CD4-positive, alpha-beta memory T cell (primary cell): Measurements from ENCODE around the gene RIPOR1. TPM values are rescaled to one million over a fixed set of nuclear protein-coding genes. Genes with fewer than 3 reads are reported as not detected.

Experiments used
- CTCF ChIA-PET: fragments of 350-600 bp; sonication (Branson Sonifier 250); formaldehyde crosslinking; loops from one replicate; lab custom pipeline; 2021; ENCODE audit warnings: inconsistent platforms; ENCODE audit not compliant: partially characterized antibody; lab: Charles Lee
- POLR2A ChIA-PET: fragments of 350-600 bp; sonication (Branson Sonifier 250); formaldehyde crosslinking; loops from one replicate; lab custom pipeline; 2021; ENCODE audit not compliant: partially characterized antibody; lab: Charles Lee
- DNase-seq, 5 donors: peaks; one replicate each; pipeline versions ENCODE4 v3.0.0 to v3.0.0-alpha.2; 2020 to 2022; ENCODE audit warnings: mixed read lengths in 1 of 5
- H3K27ac ChIP-seq: one replicate; pipeline ENCODE4 v1.7.0; 2013; ENCODE audit warnings: low read depth, low read length
- H3K27me3 ChIP-seq: 2 replicates; pipeline ENCODE4 v1.7.0; 2013; ENCODE audit warnings: mild to moderate bottlenecking, low read length, moderate library complexity; ENCODE audit not compliant: insufficient read depth
- H3K36me3 ChIP-seq: 2 replicates; pipeline ENCODE4 v1.7.0; 2013; ENCODE audit warnings: mild to moderate bottlenecking, low read length, moderate library complexity; ENCODE audit not compliant: insufficient read depth
- H3K4me1 ChIP-seq: 2 replicates; pipeline ENCODE4 v1.7.0; 2013; ENCODE audit warnings: mild to moderate bottlenecking, low read length, moderate library complexity; ENCODE audit not compliant: insufficient read depth
- H3K4me3 ChIP-seq, 2 donors: one replicate each; pipeline ENCODE4 v1.7.0; 2013; ENCODE audit warnings: low read length in 2 of 2, mild to moderate bottlenecking in 1 of 2
- H3K9me3 ChIP-seq, 2 donors: one replicate each; pipeline ENCODE4 v1.7.0; 2013; ENCODE audit warnings: low read length in 2 of 2, control low read depth in 1 of 2; ENCODE audit not compliant: control insufficient read depth in 1 of 2
- H3K27ac Mint-ChIP-seq, 7 donors: one replicate each; pipeline ENCODE4 v1.8.0; 2020 to 2021; ENCODE audit warnings: mixed read lengths in 7 of 7, mild to moderate bottlenecking in 6 of 7, inconsistent platforms in 3 of 7, moderate library complexity in 3 of 7
- H3K27me3 Mint-ChIP-seq, 2 donors: one replicate each; pipeline ENCODE4 v1.8.0; 2020 to 2021; ENCODE audit warnings: mixed read lengths in 2 of 2
- H3K36me3 Mint-ChIP-seq, 2 donors: one replicate each; pipeline ENCODE4 v1.8.0; 2020 to 2021; ENCODE audit warnings: mixed read lengths in 2 of 2, inconsistent platforms in 1 of 2, mild to moderate bottlenecking in 1 of 2
- H3K4me1 Mint-ChIP-seq, 4 donors: one replicate each; pipeline ENCODE4 v1.8.0; 2020 to 2021; ENCODE audit warnings: mixed read lengths in 4 of 4, mild to moderate bottlenecking in 1 of 4
- H3K4me3 Mint-ChIP-seq, 8 donors: one replicate each; pipeline ENCODE4 v1.8.0; 2020 to 2021; ENCODE audit warnings: mixed read lengths in 8 of 8, mild to moderate bottlenecking in 7 of 8, moderate library complexity in 6 of 8, inconsistent platforms in 3 of 8
- H3K9me3 Mint-ChIP-seq, 8 donors: one replicate each; pipeline ENCODE4 v1.8.0; 2020 to 2021; ENCODE audit warnings: mixed read lengths in 8 of 8, mild to moderate bottlenecking in 5 of 8, inconsistent platforms in 3 of 8, moderate library complexity in 1 of 8
- intact Hi-C: fragments of 100-400 bp; cut with micrococcal nuclease; formaldehyde crosslinking; loops from one replicate; pipeline ENCODE4 v1.15.1; 2023
- polyA plus RNA-seq, 2 donors: library from polyadenylated mRNA; unstranded; fragments of 300-500 nt; fragmentation: Illumina TruSeq; gene quantifications; one replicate each; pipeline ENCODE4 v1.2.3, GENCODE V29; 2021
- total RNA-seq, 2 experiments: library from RNA; stranded (reverse); gene quantifications; one replicate each; pipeline ENCODE4 v1.2.3, GENCODE V29; 2021

Gene RIPOR1
- total and polyA plus RNA-seq, 4 experiments from 2014 or later: 0.75 to 53.8 (median 26.9) TPM

DNA sequence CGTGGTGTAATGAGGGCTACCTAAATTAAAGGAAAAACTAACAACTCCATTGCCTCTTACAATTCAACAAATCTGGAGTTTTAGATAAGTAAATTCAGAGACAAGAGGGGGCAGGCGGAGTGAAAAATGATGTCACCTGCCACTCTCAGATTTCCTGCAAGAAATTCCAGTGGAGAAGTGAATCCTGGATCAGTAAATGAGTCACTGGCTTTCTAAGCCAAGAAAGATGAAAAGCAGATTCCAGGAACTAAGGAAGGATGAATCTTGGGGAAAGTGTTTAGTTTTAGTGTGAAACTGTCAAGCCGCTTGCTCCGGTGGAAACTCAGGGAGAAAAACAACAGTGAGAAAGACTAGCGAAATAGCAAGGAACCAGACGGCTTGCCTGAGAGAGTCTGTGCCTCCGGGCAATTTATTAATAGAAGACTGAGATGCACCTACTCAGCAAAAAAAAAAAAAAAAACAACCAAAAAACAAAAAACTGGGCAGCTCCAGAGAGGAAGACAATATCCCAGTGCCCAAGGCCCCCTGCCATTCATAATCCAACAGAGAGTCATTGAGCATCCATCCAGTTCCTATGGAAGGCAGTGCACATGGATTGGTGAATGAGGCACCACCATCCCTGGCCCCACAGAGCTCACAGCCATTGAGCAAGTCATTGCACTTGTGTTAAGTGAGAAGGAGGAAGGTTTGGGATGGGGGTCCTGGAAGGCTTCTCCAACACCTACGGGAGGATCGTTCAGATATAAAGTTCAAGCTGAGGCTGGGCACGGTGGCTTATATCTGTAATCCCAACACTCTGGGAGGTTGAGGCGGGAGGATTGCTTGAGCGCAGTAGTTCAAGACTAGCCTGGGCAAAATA lies 12.1 kb upstream of the RIPOR1 start:
- ChIA-PET POLR2A (interaction anchor here (1.2 to 3.2 kb wide), 2 partner anchors 35 to 36 kb away, joined by 3 to 14 read pairs; partner anchors contain the start of gene ATP6V0D1), CTCF (interaction anchor here (0.7 to 18.1 kb wide), 12 partner anchors 16 to 549 kb away, joined by 3 to 712 read pairs (median 4); partner anchors contain the start of genes AGRP, ATP6V0D1 and CARMIL2)
- H3K27me3 ChIP-seq: no peaks in the 10 kb centered on the region
- no peaks in the 10 kb centered on the region for H3K36me3 ChIP-seq
- H3K4me3 Mint-ChIP-seq: no peak overlapping the region
- H3K9me3 ChIP-seq: no peaks in the 10 kb centered on the region
- no peak overlapping the region for H3K4me3 ChIP-seq
- H3K4me1 ChIP-seq: peaks cover 9% of the 10 kb centered on the region
- no peak for DNase-seq
- no peak overlapping the region for H3K27ac ChIP-seq
- H3K4me1 Mint-ChIP-seq: peaks cover 9 to 14% (median 10%) of the 10 kb centered on the region in 4 donors
- H3K9me3 Mint-ChIP-seq: no peaks in the 10 kb centered on the region
- peak overlapping the region in 1 of 7 donors; percentile 14 for H3K27ac Mint-ChIP-seq
- no peaks in the 10 kb centered on the region for H3K27me3 Mint-ChIP-seq
- no peaks in the 10 kb centered on the region for H3K36me3 Mint-ChIP-seq
- intact Hi-C loops: no loop called here

- Histone ChIP-seq H3K27me3 (no peaks in the 10 kb centered on the region), H3K27ac (no peak overlapping the region), H3K4me3 (no peak overlapping the region), H3K4me1 (peaks cover 13% of the 10 kb centered on the region), H3K9me3 (no peaks in the 10 kb centered on the region), H3K36me3 (no peaks in the 10 kb centered on the region)
- DNase-seq: no peak
- Mint-ChIP-seq H3K4me3 (no peak overlapping the region), H3K4me1 (peaks cover 11 to 17% (median 12%) of the 10 kb centered on the region in 4 donors), H3K27ac (no peak overlapping the region), H3K9me3 (no peaks in the 10 kb centered on the region), H3K27me3 (no peaks in the 10 kb centered on the region), H3K36me3 (no peaks in the 10 kb centered on the region)
- ChIA-PET POLR2A (interaction anchor here (1.2 kb wide), 1 partner anchor 36 kb away, joined by 3 read pairs; the partner anchor contains the start of gene ATP6V0D1), CTCF (interaction anchor here (0.8 to 18.1 kb wide), 8 partner anchors 16 to 300 kb away, joined by 3 to 712 read pairs (median 4); partner anchors contain the start of genes AGRP, ATP6V0D1 and CARMIL2)
- intact Hi-C loops: no loop called here
Observed at GRCh38 chr16:67517155-67517445, 11.5 kb upstream of the RIPOR1 start.

DNA sequence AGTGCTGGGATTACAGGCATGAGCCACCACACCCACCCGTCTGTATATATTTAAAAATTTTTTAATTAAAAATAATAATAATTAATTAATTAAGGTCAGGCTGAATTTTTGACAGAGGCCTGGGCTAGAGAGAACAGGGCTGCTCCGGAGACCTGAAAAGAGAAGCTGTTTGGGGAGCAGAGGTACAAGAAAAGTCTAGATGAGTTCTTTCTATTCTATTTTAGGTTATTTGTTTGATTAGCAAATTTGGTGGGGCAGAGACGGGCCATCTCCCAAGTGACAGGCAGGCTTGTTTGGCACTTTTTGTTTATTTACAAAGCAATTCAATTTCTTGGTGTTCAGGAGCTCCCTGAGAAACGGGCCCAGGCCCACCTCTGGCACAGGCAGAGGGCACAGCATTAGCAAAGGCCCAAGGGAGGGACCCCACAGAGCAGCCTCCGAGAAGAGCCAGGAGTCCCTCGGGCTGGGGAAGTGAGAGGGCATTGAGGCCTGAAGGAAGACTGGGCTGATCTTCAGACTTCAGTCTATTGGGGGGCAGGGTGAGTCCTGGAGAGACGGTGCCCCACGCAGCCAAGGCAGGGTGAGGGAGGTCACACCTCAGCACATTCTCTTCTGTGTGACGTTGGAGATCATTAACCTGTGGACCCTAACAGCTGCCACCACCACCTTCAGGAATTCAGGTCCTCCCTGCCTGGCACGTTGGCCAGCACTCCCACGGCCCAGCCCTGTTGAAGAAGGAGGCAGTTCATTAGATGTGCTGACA lies 10.8 kb upstream of the RIPOR1 start:
- Mint-ChIP-seq H3K4me1 (peaks cover 13 to 17% (median 14%) of the 10 kb centered on the region in 4 donors), H3K27me3 (no peaks in the 10 kb centered on the region), H3K27ac (no peak overlapping the region), H3K9me3 (no peaks in the 10 kb centered on the region), H3K4me3 (no peak overlapping the region), H3K36me3 (no peaks in the 10 kb centered on the region)
- no peaks in the 10 kb centered on the region for H3K36me3 ChIP-seq
- H3K4me1 ChIP-seq: peaks cover 13% of the 10 kb centered on the region
- no peak overlapping the region for H3K27ac ChIP-seq
- ChIA-PET CTCF (interaction anchor here (0.8 to 18.1 kb wide), 8 partner anchors 15 to 299 kb away, joined by 3 to 712 read pairs (median 4); partner anchors contain the start of genes AGRP, ATP6V0D1 and CARMIL2), POLR2A (interaction anchor here (1.2 kb wide), 1 partner anchor 37 kb away, joined by 3 read pairs; the partner anchor contains the start of gene ATP6V0D1)
- DNase-seq: no peak
- H3K4me3 ChIP-seq: no peak overlapping the region
- intact Hi-C loops: no loop called here
- no peaks in the 10 kb centered on the region for H3K9me3 ChIP-seq
- no peaks in the 10 kb centered on the region for H3K27me3 ChIP-seq

GRCh38 chr16:67518676-67519075 lies 10.0 kb upstream of the RIPOR1 start:
- Mint-ChIP-seq H3K27ac (peak overlapping the region in 1 of 7 donors; percentile 53), H3K4me3 (no peak overlapping the region), H3K27me3 (no peaks in the 10 kb centered on the region), H3K9me3 (no peaks in the 10 kb centered on the region), H3K4me1 (peaks cover 14 to 18% (median 14%) of the 10 kb centered on the region in 4 donors), H3K36me3 (no peaks in the 10 kb centered on the region)
- H3K9me3 ChIP-seq: no peaks in the 10 kb centered on the region
- no peak for DNase-seq
- H3K4me1 ChIP-seq: peaks cover 13% of the 10 kb centered on the region
- POLR2A ChIA-PET: no interaction called here
- CTCF ChIA-PET: interaction anchor here (5.0 to 18.1 kb wide), 2 partner anchors 16 to 28 kb away, joined by 125 to 712 read pairs; partner anchors contain the start of genes AGRP and ATP6V0D1
- no peak overlapping the region for H3K27ac ChIP-seq
- no peaks in the 10 kb centered on the region for H3K27me3 ChIP-seq
- no peak overlapping the region for H3K4me3 ChIP-seq
- no peaks in the 10 kb centered on the region for H3K36me3 ChIP-seq
- intact Hi-C loops: no loop called here

DNA sequence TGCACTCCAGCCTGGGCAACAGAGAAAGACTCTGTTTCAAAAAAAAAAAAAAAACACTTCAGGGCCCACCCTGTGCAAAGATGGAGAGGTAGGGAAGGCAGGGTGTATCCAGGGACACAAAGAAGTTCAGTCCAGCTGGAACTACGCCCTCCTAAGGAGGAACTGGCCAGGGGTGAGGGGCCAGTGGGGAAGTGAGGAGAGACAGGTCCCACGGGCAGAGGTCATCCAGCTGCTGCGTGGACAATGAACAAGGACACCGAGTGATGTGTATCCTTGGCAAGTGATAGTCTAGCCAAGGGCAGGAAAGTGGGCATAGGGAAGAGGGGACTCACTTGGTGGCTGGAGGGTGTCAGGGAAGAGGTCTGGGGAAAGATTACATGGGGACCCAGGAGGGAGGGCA lies 9.4 kb upstream of the RIPOR1 start:
- H3K4me3 ChIP-seq: no peak overlapping the region
- H3K36me3 Mint-ChIP-seq: no peaks in the 10 kb centered on the region
- H3K27ac Mint-ChIP-seq: peak overlapping the region in 6 of 7 donors; percentile 25 to 90 (median 46)
- no peaks in the 10 kb centered on the region for H3K9me3 Mint-ChIP-seq
- H3K36me3 ChIP-seq: no peaks in the 10 kb centered on the region
- H3K4me1 ChIP-seq: peaks cover 8% of the 10 kb centered on the region
- intact Hi-C loops: no loop called here
- peaks cover 14 to 23% (median 15%) of the 10 kb centered on the region in 4 donors for H3K4me1 Mint-ChIP-seq
- POLR2A ChIA-PET: no interaction called here
- H3K4me3 Mint-ChIP-seq: no peak overlapping the region
- no peaks in the 10 kb centered on the region for H3K27me3 ChIP-seq
- no peaks in the 10 kb centered on the region for H3K27me3 Mint-ChIP-seq
- CTCF ChIA-PET: interaction anchor here (0.7 to 18.1 kb wide), 5 partner anchors 16 to 521 kb away, joined by 4 to 712 read pairs (median 101); partner anchors contain the start of genes AGRP and ATP6V0D1
- DNase-seq: no peak
- H3K9me3 ChIP-seq: no peaks in the 10 kb centered on the region
- no peak overlapping the region for H3K27ac ChIP-seq

DNA sequence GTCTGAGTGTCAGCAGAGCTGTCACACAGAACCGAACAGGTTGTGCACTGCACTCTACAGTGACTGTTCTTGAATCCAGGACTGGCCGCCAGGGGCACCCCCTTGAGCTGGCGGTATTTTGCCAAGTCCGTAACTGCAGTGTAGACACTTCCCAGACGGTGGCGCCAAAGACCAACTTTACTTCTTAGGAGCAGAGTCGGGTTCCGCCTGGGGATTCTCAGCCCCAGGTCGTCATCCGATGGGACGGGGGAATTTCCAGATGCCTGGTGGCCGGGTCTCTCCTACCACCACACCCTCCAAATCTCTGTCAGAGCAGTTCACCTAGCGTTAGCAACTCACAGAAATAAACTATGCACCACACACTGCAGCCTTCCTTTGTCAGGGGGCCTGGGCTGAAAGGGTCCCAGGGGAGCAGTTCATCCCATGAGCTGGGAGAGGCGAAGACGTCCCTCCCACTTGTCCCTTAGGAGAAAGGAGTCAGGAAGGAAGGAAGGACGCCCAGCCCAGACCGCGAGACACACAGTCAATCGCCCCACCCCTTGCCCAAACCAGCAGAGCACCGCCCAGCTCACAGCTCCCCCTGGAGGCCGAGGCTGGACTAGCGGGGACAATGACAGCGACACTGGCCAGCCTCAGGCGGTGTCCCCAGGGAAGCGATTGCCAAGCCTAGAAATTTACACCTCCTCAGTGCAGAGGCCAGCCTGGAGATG lies 7.4 kb upstream of the RIPOR1 start:
- POLR2A ChIA-PET: interaction anchor here (0.6 to 2.9 kb wide), 29 partner anchors 8 to 502 kb away, joined by 3 to 35 read pairs (median 5); partner anchors contain the start of genes ACD, ATP6V0D1, C16orf86 and CARMIL2
- Histone ChIP-seq H3K27ac (peak overlapping the region; percentile 92), H3K36me3 (no peaks in the 10 kb centered on the region), H3K27me3 (no peaks in the 10 kb centered on the region), H3K9me3 (no peaks in the 10 kb centered on the region), H3K4me3 (peak overlapping the region; percentile 72 to 98), H3K4me1 (peaks cover 5% of the 10 kb centered on the region)
- intact Hi-C loops: loop anchor here (1.0 to 2.0 kb wide), 9 partner anchors 16 to 520 kb away; partner anchors contain the start of genes CARMIL2, CTCF, RANBP10 and TSNAXIP1
- CTCF ChIA-PET: interaction anchor here (0.6 to 18.1 kb wide), 75 partner anchors 8 to 1000 kb away, joined by 3 to 712 read pairs (median 5); partner anchors contain the start of genes ACD, AGRP, ATP6V0D1 and C16orf86
- H3K4me3 Mint-ChIP-seq: peak overlapping the region; percentile 89 to 95 (median 91)
- H3K27me3 Mint-ChIP-seq: no peaks in the 10 kb centered on the region
- H3K4me1 Mint-ChIP-seq: peaks cover 9 to 26% (median 12%) of the 10 kb centered on the region in 4 donors
- peak; percentile 93 to 98 (median 94) for DNase-seq
- no peaks in the 10 kb centered on the region for H3K9me3 Mint-ChIP-seq
- H3K27ac Mint-ChIP-seq: peak overlapping the region; percentile 98 to 100 (median 99)
- no peaks in the 10 kb centered on the region for H3K36me3 Mint-ChIP-seq
